ENCODE results near the gene TRIOBP. TPM values are rescaled to one million over a fixed set of nuclear protein-coding genes. Genes with fewer than 3 reads are reported as not detected.
"Not testable (repeated sequence)": the region's sequence is repeated elsewhere in the genome, so short reads cannot be mapped to it uniquely, and the experiment has no call there.

Gene TRIOBP
- total RNA-seq, 2 donors from 2014 or later: 74.7 to 82.2 TPM

- Histone ChIP-seq H3K9me3 (ENCODE audit: control insufficient read depth, low read length) (no peaks in the 10 kb centered on the region), H3K4me3 (ENCODE audit: low read length) (no peak overlapping the region), H3K4me1 (ENCODE audit: control insufficient read depth, insufficient read depth, low read length) (peaks cover 6% of the 10 kb centered on the region), H3K9ac (ENCODE audit: extremely low read depth, low read length, poor library complexity, severe bottlenecking) (no peak overlapping the region), H3K27me3 (ENCODE audit: control insufficient read depth, insufficient read depth, low read length, poor library complexity, severe bottlenecking) (no peaks in the 10 kb centered on the region), H3K27ac (ENCODE audit: low read depth, low read length) (no peak overlapping the region), H3K36me3 (ENCODE audit: control insufficient read depth, insufficient read depth, low read length) (peaks cover 6% of the 10 kb centered on the region)
- Mint-ChIP-seq H3K4me1 (peaks cover 16% of the 10 kb centered on the region), H3K9me3 (no peaks in the 10 kb centered on the region), H3K27me3 (ENCODE audit: insufficient read depth) (no peaks in the 10 kb centered on the region), H3K27ac (no peak overlapping the region), H3K4me3 (no peak overlapping the region), H3K36me3 (ENCODE audit: low read depth) (peaks cover 29% of the 10 kb centered on the region)
- TF ChIP-seq CTCF (conservative IDR thresholded peaks at IDR 0.05): no peak
- no peak for DNase-seq
- WGBS, 2 experiments (ENCODE audit: insufficient coverage in 1 of 2, insufficient read length in 1 of 2): 83% methylated on average over 16 of the region's 17 CpGs; no CpG with 5 or more reads in 1 of the 2 experiments
These were observed 41.6 kb upstream of the TRIOBP start for GRCh38 chr22:37655252-37655563.

GRCh38 chr22:37656583-37656982 lies 40.3 kb upstream of the TRIOBP start:
- not testable (repeated sequence) for H3K9me3 ChIP-seq (ENCODE audit: control insufficient read depth, low read length); H3K9ac ChIP-seq (ENCODE audit: extremely low read depth, low read length, poor library complexity, severe bottlenecking); H3K27me3 ChIP-seq (ENCODE audit: control insufficient read depth, insufficient read depth, low read length, poor library complexity, severe bottlenecking); H3K27ac Mint-ChIP-seq; H3K4me1 ChIP-seq (ENCODE audit: control insufficient read depth, insufficient read depth, low read length); DNase-seq; H3K4me3 ChIP-seq (ENCODE audit: low read length); H3K4me3 Mint-ChIP-seq; H3K27me3 Mint-ChIP-seq (ENCODE audit: insufficient read depth); H3K9me3 Mint-ChIP-seq; H3K36me3 ChIP-seq (ENCODE audit: control insufficient read depth, insufficient read depth, low read length); H3K27ac ChIP-seq (ENCODE audit: low read depth, low read length)
- WGBS, 2 experiments (ENCODE audit: insufficient coverage in 1 of 2, insufficient read length in 1 of 2): 93% methylated on average over 4 of the region's 4 CpGs
- peaks cover 21% of the 10 kb centered on the region for H3K36me3 Mint-ChIP-seq (ENCODE audit: low read depth)
- H3K4me1 Mint-ChIP-seq: peaks cover 28% of the 10 kb centered on the region

DNA sequence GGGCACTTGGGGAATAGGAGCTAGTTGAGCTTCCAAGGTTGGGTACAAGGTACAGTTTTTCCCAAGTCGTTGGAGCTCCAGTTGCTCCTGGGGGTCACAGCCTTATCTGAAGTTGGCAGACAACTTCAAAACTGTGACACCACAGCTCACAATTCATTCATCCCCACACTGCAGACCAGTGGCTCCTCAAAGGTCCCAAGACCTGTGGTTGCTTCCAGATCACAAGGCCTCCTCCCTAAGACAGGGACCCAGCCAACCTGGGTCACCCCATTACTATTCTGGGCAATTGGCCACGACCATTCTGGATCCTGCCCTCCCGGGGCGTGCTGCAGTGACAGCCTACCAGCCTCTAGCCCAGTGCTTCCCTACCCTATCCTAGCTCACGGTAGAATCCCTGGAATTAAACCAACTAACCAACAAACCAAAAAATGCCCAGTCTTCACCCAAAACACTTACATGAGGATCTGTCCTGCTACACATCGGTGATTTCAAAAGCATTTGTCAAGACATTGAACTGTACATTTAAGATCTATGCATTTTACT lies 39.2 kb upstream of the TRIOBP start:
- H3K9me3 ChIP-seq (ENCODE audit: control insufficient read depth, low read length): no peaks in the 10 kb centered on the region
- Mint-ChIP-seq H3K27me3 (ENCODE audit: insufficient read depth) (no peaks in the 10 kb centered on the region), H3K4me1 (peaks cover 28% of the 10 kb centered on the region), H3K36me3 (ENCODE audit: low read depth) (peaks cover 13% of the 10 kb centered on the region), H3K27ac (peak overlapping the region; percentile 95), H3K4me3 (peak overlapping the region; percentile 76), H3K9me3 (no peaks in the 10 kb centered on the region)
- no peaks in the 10 kb centered on the region for H3K27me3 ChIP-seq (ENCODE audit: control insufficient read depth, insufficient read depth, low read length, poor library complexity, severe bottlenecking)
- TF ChIP-seq CTCF (conservative IDR thresholded peaks at IDR 0.05): no peak
- H3K27ac ChIP-seq (ENCODE audit: low read depth, low read length): peak overlapping the region; percentile 14
- DNase-seq: no peak
- peak overlapping the region; percentile 17 for H3K9ac ChIP-seq (ENCODE audit: extremely low read depth, low read length, poor library complexity, severe bottlenecking)
- no peaks in the 10 kb centered on the region for H3K36me3 ChIP-seq (ENCODE audit: control insufficient read depth, insufficient read depth, low read length)
- H3K4me3 ChIP-seq (ENCODE audit: low read length): peak overlapping the region; percentile 85
- peaks cover 6% of the 10 kb centered on the region for H3K4me1 ChIP-seq (ENCODE audit: control insufficient read depth, insufficient read depth, low read length)
- 14 to 16% methylated on average over 4 to 6 of the region's 6 CpGs for WGBS, 2 experiments (ENCODE audit: insufficient coverage in 1 of 2, insufficient read length in 1 of 2)

All from endodermal cell (in vitro differentiated cells).